Kidney epithelial cell (primary cell): ENCODE measurements around the gene TNFRSF1B. TPM values are rescaled to one million over a fixed set of nuclear protein-coding genes. Genes with fewer than 3 reads are reported as not detected.

Experiments
- DNase-seq: peaks from one replicate; pipeline ENCODE4 v3.0.0-alpha.2; 2010; ENCODE audit warnings: low read depth
- H3K27me3 ChIP-seq: 2 replicates; pipeline ENCODE4 v1.6.0; 2011; ENCODE audit warnings: low read length; ENCODE audit not compliant: control insufficient read depth, insufficient read depth
- H3K36me3 ChIP-seq: 2 replicates; pipeline ENCODE4 v1.5.1; 2011; ENCODE audit warnings: low read length; ENCODE audit not compliant: control insufficient read depth, insufficient read depth
- H3K4me3 ChIP-seq: 2 replicates; pipeline ENCODE4 v1.5.1; 2011; ENCODE audit warnings: low read depth, mild to moderate bottlenecking, control low read depth, low read length
- total RNA-seq: library from RNA; depleted of rRNA; stranded (reverse); fragments of >200 nt; gene quantifications from 2 replicates; pipeline ENCODE4 v1.2.3, GENCODE V29; 2015
- TF ChIP-seq, protein P1 (sequence below): IDR thresholded peaks from 2 replicates; pipeline ENCODE4 v1.5.1; 2011; ENCODE audit warnings: mild to moderate bottlenecking, moderate library complexity, low read length, control low read depth, inconsistent platforms; ENCODE audit not compliant: insufficient read depth, poor library complexity, severe bottlenecking

TNFRSF1B gene
- total RNA-seq, 1 donor from 2014 or later = 0.21 TPM

DNA sequence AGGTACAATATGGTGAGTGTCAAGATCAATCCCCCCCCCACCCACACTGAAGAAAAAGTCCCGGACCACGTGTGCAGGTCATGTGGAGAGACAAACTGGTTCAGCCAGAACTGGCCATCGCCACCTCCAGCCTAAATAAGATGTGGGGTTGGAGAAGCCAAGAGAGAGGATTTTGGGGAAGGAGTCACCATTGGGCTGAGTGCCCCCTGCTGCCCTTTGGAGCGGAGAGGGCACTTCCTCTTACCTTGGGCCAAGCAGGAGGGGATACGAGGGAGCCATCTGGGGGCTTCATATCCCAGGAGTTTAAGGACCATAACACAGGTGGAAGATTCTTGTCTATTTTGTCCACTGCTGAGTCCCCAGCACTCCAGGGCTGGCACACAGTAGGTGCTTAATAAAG lies 2.6 kb upstream of the TNFRSF1B start:
- H3K36me3 ChIP-seq = no peaks in the 10 kb centered on the region
- TF ChIP-seq, protein P1, sequence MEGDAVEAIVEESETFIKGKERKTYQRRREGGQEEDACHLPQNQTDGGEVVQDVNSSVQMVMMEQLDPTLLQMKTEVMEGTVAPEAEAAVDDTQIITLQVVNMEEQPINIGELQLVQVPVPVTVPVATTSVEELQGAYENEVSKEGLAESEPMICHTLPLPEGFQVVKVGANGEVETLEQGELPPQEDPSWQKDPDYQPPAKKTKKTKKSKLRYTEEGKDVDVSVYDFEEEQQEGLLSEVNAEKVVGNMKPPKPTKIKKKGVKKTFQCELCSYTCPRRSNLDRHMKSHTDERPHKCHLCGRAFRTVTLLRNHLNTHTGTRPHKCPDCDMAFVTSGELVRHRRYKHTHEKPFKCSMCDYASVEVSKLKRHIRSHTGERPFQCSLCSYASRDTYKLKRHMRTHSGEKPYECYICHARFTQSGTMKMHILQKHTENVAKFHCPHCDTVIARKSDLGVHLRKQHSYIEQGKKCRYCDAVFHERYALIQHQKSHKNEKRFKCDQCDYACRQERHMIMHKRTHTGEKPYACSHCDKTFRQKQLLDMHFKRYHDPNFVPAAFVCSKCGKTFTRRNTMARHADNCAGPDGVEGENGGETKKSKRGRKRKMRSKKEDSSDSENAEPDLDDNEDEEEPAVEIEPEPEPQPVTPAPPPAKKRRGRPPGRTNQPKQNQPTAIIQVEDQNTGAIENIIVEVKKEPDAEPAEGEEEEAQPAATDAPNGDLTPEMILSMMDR = no peak
- DNase-seq = no peak
- H3K27me3 ChIP-seq = peaks cover 28% of the 10 kb centered on the region
- H3K4me3 ChIP-seq = no peak overlapping the region

DNA sequence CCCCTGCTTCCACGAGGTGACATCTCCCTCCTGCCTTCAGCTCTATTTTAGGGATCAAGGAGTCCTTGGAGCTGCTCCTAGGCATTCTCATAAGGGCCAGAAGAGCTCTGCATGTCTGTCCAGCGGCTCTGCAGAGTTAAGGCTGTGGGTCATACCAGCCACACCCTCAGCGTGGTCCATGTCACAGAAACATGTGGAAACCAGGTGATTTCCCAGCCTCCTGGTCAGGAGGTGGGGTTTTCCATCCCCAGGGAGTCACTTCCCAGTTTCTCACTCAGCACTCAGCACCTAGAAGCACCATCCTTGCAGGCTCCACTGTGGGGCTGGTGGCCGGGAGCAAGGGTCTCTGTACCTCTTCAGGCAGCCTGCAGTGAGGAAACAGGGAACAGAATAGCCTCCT lies 1.4 kb upstream of the TNFRSF1B start:
- no peaks in the 10 kb centered on the region for H3K36me3 ChIP-seq
- TF ChIP-seq, protein P1 = no peak
- no peak for DNase-seq
- peaks cover 38% of the 10 kb centered on the region for H3K27me3 ChIP-seq
- H3K4me3 ChIP-seq = no peak overlapping the region

DNA sequence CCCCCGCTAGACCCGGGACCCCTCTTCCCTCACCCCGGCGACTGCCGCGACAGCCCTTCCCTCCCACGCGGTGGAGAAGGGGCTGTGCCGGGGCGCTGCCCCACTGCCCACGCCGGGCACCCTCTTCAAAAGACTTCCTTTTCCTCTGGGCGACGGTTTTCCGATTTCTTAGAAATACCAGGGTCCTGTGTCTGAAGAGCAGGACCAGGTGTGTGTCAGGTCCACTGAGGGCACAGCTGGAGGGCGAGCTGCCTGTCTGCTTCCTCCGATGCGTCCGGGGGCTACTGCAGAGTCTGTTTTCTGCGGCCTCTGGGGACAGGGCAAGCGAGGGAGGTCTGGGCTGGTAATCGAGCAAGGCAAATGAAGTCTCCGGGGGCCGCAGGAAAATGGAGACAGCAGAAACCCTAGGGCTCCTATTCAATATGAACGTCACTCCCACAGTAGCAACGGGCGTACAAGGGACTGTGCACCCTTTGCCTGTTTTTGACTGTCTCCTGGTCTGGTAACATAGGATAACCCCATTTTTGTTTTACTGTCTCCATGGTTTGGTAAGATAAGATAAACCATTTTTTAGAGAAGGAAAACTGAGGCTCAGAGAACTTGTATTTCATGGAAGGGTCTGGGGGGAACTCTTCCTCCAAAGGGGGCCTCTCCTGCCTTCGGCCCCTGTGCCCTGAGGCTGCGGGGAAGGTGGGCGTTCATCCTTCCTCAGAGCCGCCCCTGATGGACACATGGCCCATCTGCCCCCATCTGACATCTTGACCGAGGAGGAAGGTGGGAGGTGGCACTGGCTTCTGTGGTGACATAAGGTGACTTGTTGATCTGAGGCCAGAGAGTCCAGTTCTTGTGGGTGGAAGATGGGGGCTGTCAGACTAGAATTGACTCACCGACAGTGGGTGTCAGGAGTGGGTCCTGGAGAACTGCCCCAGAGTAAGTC lies 970 bp downstream of the TNFRSF1B start:
- DNase-seq = no peak
- H3K4me3 ChIP-seq = no peak overlapping the region
- TF ChIP-seq, protein P1 = no peak

DNA sequence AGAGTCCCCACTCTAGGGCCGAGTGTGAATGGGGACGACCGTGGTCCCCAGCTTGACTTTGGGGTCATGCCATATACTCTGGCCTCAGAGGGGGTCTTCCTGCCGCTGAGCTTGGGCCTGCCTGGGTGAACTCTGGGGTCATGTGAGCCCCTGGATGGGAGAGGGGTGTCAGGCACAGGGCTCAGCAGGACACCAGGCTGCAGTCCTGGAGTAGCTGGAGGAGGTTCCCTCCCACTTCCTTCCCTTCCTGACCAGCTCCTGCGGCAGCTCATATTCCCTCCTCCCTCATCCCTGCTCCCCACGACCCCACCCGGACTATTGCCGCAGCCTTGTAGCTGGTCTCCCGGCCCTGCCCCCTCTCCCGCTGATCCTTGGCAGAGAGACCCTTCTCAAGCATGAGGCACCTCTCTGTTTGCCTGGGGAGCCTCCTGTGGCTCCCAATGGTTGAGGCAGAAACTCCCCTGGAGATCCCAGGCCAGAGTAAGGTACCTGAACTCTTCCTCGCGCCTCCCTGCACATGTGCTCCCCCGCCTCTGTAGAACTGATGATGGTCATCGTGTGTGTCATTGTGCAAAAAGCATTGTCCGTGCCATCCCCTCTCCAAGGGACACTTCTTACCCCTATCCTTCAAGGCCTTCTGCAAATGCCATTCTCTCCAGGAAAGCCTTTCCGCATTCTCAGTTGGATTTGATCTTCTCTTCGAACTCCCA lies 1.8 kb downstream of the TNFRSF1B start:
- TF ChIP-seq, protein P1 = no peak
- Histone ChIP-seq H3K27me3 (peaks cover 42% of the 10 kb centered on the region), H3K4me3 (no peak overlapping the region), H3K36me3 (no peaks in the 10 kb centered on the region)
- DNase-seq = no peak

More for the DNA sequence above, 970 bp downstream of the TNFRSF1B start:
- Histone ChIP-seq H3K27me3 (peaks cover 39% of the 10 kb centered on the region), H3K36me3 (no peaks in the 10 kb centered on the region)

DNA sequence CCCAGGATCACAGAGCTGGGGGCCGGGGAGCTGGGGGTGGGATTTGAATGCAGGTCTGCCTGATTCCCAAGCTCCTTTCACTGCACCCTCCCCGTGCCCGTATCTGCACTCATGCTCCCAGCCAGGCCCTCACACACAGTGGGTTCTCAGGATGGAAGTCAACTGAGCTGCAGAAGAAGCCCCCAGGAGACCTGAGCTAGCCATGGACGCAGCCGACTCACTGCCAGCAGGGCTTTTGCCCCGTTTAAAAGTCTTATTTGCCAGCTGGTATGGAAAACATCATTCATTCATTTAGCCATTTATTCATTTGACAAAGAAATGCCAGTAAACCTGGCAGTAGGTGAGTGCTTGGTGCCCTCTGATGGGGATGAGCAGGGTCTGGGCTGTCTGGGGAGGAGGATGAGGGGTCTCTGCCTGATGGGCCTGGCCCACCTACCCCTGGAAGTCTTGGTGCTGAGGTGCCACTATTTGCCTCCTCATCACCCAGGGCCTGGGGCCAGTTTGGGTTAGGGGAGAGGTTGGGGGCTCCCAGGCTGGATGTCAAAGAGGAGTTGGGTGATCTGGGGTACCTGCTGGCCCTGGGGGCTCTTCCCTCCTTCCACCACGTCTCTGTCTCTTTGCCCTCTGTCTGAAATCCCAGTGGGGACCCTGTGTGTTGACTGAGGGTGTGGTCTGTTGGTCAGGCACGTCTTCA lies 2.8 kb downstream of the TNFRSF1B start:
- H3K4me3 ChIP-seq = no peak overlapping the region

More for the DNA sequence above, 2.8 kb downstream of the TNFRSF1B start:
- TF ChIP-seq, protein P1 = no peak
- Histone ChIP-seq H3K27me3 (peaks cover 44% of the 10 kb centered on the region), H3K36me3 (no peaks in the 10 kb centered on the region)
- DNase-seq = no peak
